GM13976 (cell line): ENCODE data around the gene CFAP20.
"Not testable (repeated sequence)": the region's sequence is repeated elsewhere in the genome, so short reads cannot be mapped to it uniquely, and the experiment has no call there.

ENCODE experiments used
- DNase-seq: peaks from one replicate; pipeline ENCODE4 v3.0.0; 2012; ENCODE audit warnings: low spot score
- CTCF ChIP-seq: IDR thresholded peaks from 2 replicates; pipeline ENCODE4 v1.5.1; 2012; ENCODE audit warnings: borderline replicate concordance, mild to moderate bottlenecking; ENCODE audit not compliant: insufficient read depth; ENCODE audit errors: extremely low read depth, missing control alignments, control extremely low read depth
- in situ Hi-C: fragments of 300-500 bp; cut with MboI; formaldehyde crosslinking; loops from one replicate; pipeline ENCODE4 v1.12.0; 2022; ENCODE audit warnings: low sequenced_read_pairs, mixed read lengths, inconsistent platforms; ENCODE audit not compliant: unreplicated experiment

The CFAP20 gene

GRCh38 chr16:58096249-58096648 lies 32.9 kb downstream of the CFAP20 start:
- DNase-seq = no peak
- in situ Hi-C loops = no loop called here
- no peak for TF ChIP-seq CTCF

GRCh38 chr16:58095575-58095960 lies 33.6 kb downstream of the CFAP20 start:
- in situ Hi-C loops, DNase-seq: not testable (repeated sequence)

GRCh38 chr16:58094791-58095574 lies 34.2 kb downstream of the CFAP20 start:
- DNase-seq = no peak
- in situ Hi-C loops = no loop called here

GRCh38 chr16:58094026-58094425 lies 35.2 kb downstream of the CFAP20 start:
- no peak for TF ChIP-seq CTCF
- in situ Hi-C loops = no loop called here
- DNase-seq = no peak

More at GRCh38 chr16:58094791-58095574, 34.2 kb downstream of the CFAP20 start:
- no peak for TF ChIP-seq CTCF

GRCh38 chr16:58090396-58090795 lies 38.8 kb downstream of the CFAP20 start:
- DNase-seq, in situ Hi-C loops: not testable (repeated sequence)

GRCh38 chr16:58088091-58088490 lies 41.1 kb downstream of the CFAP20 start:
- no peak for TF ChIP-seq CTCF
- DNase-seq = no peak
- in situ Hi-C loops = no loop called here

GRCh38 chr16:58087209-58087913 lies 41.8 kb downstream of the CFAP20 start:
- in situ Hi-C loops = no loop called here

More at GRCh38 chr16:58087209-58087913, 41.8 kb downstream of the CFAP20 start:
- no peak for DNase-seq
- no peak for TF ChIP-seq CTCF
